Stimulated activated CD4-positive, alpha-beta T cell treated with anti-CD3 and anti-CD28 coated beads, Interleukin-2, amount 100 ng/mL, for 4 hours (primary cell): ENCODE results near the gene ARSJ.
"Not testable (repeated sequence)": the region's sequence is repeated elsewhere in the genome, so short reads cannot be mapped to it uniquely, and the experiment has no call there.

Experiments used
- DNase-seq: peaks from one replicate; pipeline ENCODE4 v3.0.0-alpha.2; 2020; ENCODE audit warnings: low read depth

ARSJ gene

GRCh38 chr4:113979148-113979904, at the start of gene ARSJ:
TSS of gene ARSJ (minus strand) at chr4:113979647. CDS start at chr4:113978834, 813 bp downstream.
- DNase-seq: no peak

GRCh38 chr4:114028071-114028470, 48.6 kb upstream of the ARSJ start:
- DNase-seq: no peak

GRCh38 chr4:114027596-114027995, 48.1 kb upstream of the ARSJ start:
- DNase-seq: no peak

GRCh38 chr4:114026447-114026846, 47.0 kb upstream of the ARSJ start:
- no peak for DNase-seq

GRCh38 chr4:114025176-114025777, 45.8 kb upstream of the ARSJ start:
- DNase-seq: no peak

- no peak for DNase-seq
These were observed 42.0 kb upstream of the ARSJ start for GRCh38 chr4:114021451-114021850.

GRCh38 chr4:114019969-114020358, 40.5 kb upstream of the ARSJ start:
- DNase-seq: no peak

GRCh38 chr4:114019276-114019968, 40.0 kb upstream of the ARSJ start:
- no peak for DNase-seq

- no peak for DNase-seq
These were observed 37.9 kb upstream of the ARSJ start for GRCh38 chr4:114017120-114017917.

GRCh38 chr4:114015444-114015899, 36.0 kb upstream of the ARSJ start:
- DNase-seq: no peak

- DNase-seq: not testable (repeated sequence)
These were observed 33.8 kb upstream of the ARSJ start for GRCh38 chr4:114013201-114013600.

- no peak for DNase-seq
These were observed 33.3 kb upstream of the ARSJ start for GRCh38 chr4:114012749-114013148.

GRCh38 chr4:114005569-114006442, 26.4 kb upstream of the ARSJ start:
- DNase-seq: no peak

- DNase-seq: not testable (repeated sequence)
These were observed 25.2 kb upstream of the ARSJ start for GRCh38 chr4:114004483-114005226.

GRCh38 chr4:113998531-113998930, 19.1 kb upstream of the ARSJ start:
- DNase-seq: no peak

- DNase-seq: no peak
These were observed 18.6 kb upstream of the ARSJ start for GRCh38 chr4:113998079-113998478.

GRCh38 chr4:113997206-113997605, 17.8 kb upstream of the ARSJ start:
- no peak for DNase-seq

- no peak for DNase-seq
These were observed 17.2 kb upstream of the ARSJ start for GRCh38 chr4:113996599-113997177.

GRCh38 chr4:113993887-113994286, 14.4 kb upstream of the ARSJ start:
- DNase-seq: no peak

- DNase-seq: no peak
These were observed 11.4 kb upstream of the ARSJ start for GRCh38 chr4:113990886-113991285.
